Lung (tissue), 12 donors: Measurements from ENCODE around the gene IDH2. TPM values are rescaled to one million over a fixed set of nuclear protein-coding genes. Genes with fewer than 3 reads are reported as not detected.
A peak's percentile ranks its signal among the peaks of the same experiment; 100 is the strongest.

Experiments used
- ATAC-seq: fragments of 200-7000 bp; cut with Tn5 transposase; one replicate; pipeline ENCODE4 v1.9.1; 2020; ENCODE audit warnings: moderate number of reproducible peaks; ENCODE audit not compliant: insufficient read depth, low FRiP score
- DNase-seq, 3 donors: peaks; one replicate each; pipeline ENCODE4 v3.0.0-alpha.2; 2013 to 2017
- H3K27ac ChIP-seq, 2 donors: one replicate each; pipeline ENCODE4 v1.5.1; 2013; ENCODE audit warnings: mild to moderate bottlenecking in 2 of 2, moderate library complexity in 2 of 2, control low read depth in 1 of 2, inconsistent platforms in 1 of 2, low read depth in 1 of 2, low read length in 1 of 2
- H3K27me3 ChIP-seq, 3 donors: one replicate each; pipeline ENCODE4 v1.5.1; 2013; ENCODE audit warnings: low read length in 2 of 3; ENCODE audit not compliant: control insufficient read depth in 3 of 3, insufficient read depth in 3 of 3
- H3K36me3 ChIP-seq, 4 donors: one replicate each; pipeline ENCODE4 v1.5.1; 2013; ENCODE audit warnings: low read length in 4 of 4, mild to moderate bottlenecking in 1 of 4, moderate library complexity in 1 of 4; ENCODE audit not compliant: control insufficient read depth in 4 of 4, insufficient read depth in 4 of 4
- H3K4me1 ChIP-seq, 5 donors: one replicate each; pipeline ENCODE4 v1.5.1; 2013; ENCODE audit warnings: low read length in 5 of 5, mild to moderate bottlenecking in 2 of 5, moderate library complexity in 1 of 5; ENCODE audit not compliant: control insufficient read depth in 5 of 5, insufficient read depth in 5 of 5
- H3K4me3 ChIP-seq: one replicate; pipeline ENCODE4 v1.5.1; 2013; ENCODE audit warnings: mild to moderate bottlenecking, control low read depth, moderate library complexity
- H3K9ac ChIP-seq, 2 donors: one replicate each; pipeline ENCODE4 v1.5.1; 2013; ENCODE audit warnings: low read length in 2 of 2, control low read depth in 1 of 2; ENCODE audit not compliant: insufficient read depth in 1 of 2
- H3K9me3 ChIP-seq, 4 donors: one replicate each; pipeline ENCODE4 v1.5.1; 2013; ENCODE audit warnings: low read length in 3 of 4, mild to moderate bottlenecking in 1 of 4, moderate library complexity in 1 of 4; ENCODE audit not compliant: control insufficient read depth in 4 of 4, insufficient read depth in 3 of 4
- CTCF ChIP-seq: IDR thresholded peaks from 2 replicates; pipeline ENCODE4 v1.5.1; 2012; ENCODE audit warnings: mild to moderate bottlenecking; ENCODE audit errors: control extremely low read depth, extremely low read depth
- WGBS, 2 donors: extraction: QIAGEN DNeasy Blood & Tissue Kit; methylation state at CpG; one replicate each; pipeline ENCODE4 v1.1.7; 2013; 5-methylcytosine and 5-hydroxymethylcytosine counted together
- polyA plus RNA-seq, 2 donors: library from polyadenylated mRNA; stranded (reverse); fragments of 200-250 nt; gene quantifications; one replicate each; pipeline ENCODE4 v1.2.1, GENCODE V29; 2013
- total RNA-seq, 2 donors: library from RNA; depleted of rRNA in 1 of 2; stranded (reverse); fragments of >200 nt in 1 of 2; gene quantifications; one replicate each; pipeline ENCODE4 v1.2.1, GENCODE V29; 2014 to 2021
- donor health status: control.
- donor health status: control.
- donor health status: Bipolar disorder and iron deficiency.
- donor health status: healthy.
- donor health status: DM: yes; HTN: yes; CAD: no.

The IDH2 gene
- total and polyA plus RNA-seq, 4 donors, result 52.0 to 85.8 (median 72.3) TPM

GRCh38 chr15:90080818-90081393 is 21.4 kb downstream of the IDH2 start:
- WGBS, 2 donors, result 75 to 83% methylated on average over 11 of the region's 11 CpGs
- H3K27me3 ChIP-seq, result no peaks in the 10 kb centered on the region
- H3K27ac ChIP-seq, result peak overlapping the region in 1 of 2 donors; percentile 45
- no peak for TF ChIP-seq CTCF
- DNase-seq, result peak; percentile 84 to 92 (median 86)
- no peak overlapping the region for H3K9ac ChIP-seq
- H3K4me1 ChIP-seq, result peaks cover 0 to 28% (median 3%) of the 10 kb centered on the region in 5 donors
- H3K36me3 ChIP-seq, result peaks cover 4 to 51% (median 35%) of the 10 kb centered on the region in 4 donors
- H3K4me3 ChIP-seq, result no peak overlapping the region
- H3K9me3 ChIP-seq, result no peaks in the 10 kb centered on the region
- no peak for ATAC-seq

GRCh38 chr15:90080458-90080755 is 21.9 kb downstream of the IDH2 start:
- no peak overlapping the region for H3K9ac ChIP-seq
- DNase-seq (peak in 2 of 3 donors; percentile 54 to 55), ATAC-seq (no peak)
- TF ChIP-seq CTCF, result no peak
- no peaks in the 10 kb centered on the region for H3K27me3 ChIP-seq
- peaks cover 0 to 28% (median 3%) of the 10 kb centered on the region in 5 donors for H3K4me1 ChIP-seq
- H3K9me3 ChIP-seq, result no peaks in the 10 kb centered on the region
- peak overlapping the region in 1 of 2 donors; percentile 9 for H3K27ac ChIP-seq
- 69 to 79% methylated on average over 9 of the region's 9 CpGs for WGBS, 2 donors
- H3K36me3 ChIP-seq, result peaks cover 4 to 53% (median 34%) of the 10 kb centered on the region in 4 donors
- H3K4me3 ChIP-seq, result no peak overlapping the region

GRCh38 chr15:90079619-90080457 is 22.4 kb downstream of the IDH2 start:
- H3K27me3 ChIP-seq, result no peaks in the 10 kb centered on the region
- DNase-seq (no peak), ATAC-seq (no peak)
- no peak for TF ChIP-seq CTCF
- peak overlapping the region in 1 of 2 donors; percentile 19 for H3K27ac ChIP-seq
- 91 to 93% methylated on average over 28 of the region's 28 CpGs for WGBS, 2 donors
- peaks cover 4 to 49% (median 35%) of the 10 kb centered on the region in 4 donors for H3K36me3 ChIP-seq
- H3K4me1 ChIP-seq, result peaks cover 0 to 28% (median 3%) of the 10 kb centered on the region in 5 donors
- H3K9me3 ChIP-seq, result no peaks in the 10 kb centered on the region
- no peak overlapping the region for H3K9ac ChIP-seq
- no peak overlapping the region for H3K4me3 ChIP-seq
